H1 (cell line): ENCODE measurements around the gene KRAS. TPM values are rescaled to one million over a fixed set of nuclear protein-coding genes. Genes with fewer than 3 reads are reported as not detected.

Experiments used
- CTCF ChIA-PET: fragments of 300-600 bp; sonication (Branson Sonifier 250); formaldehyde crosslinking; loops from one replicate; lab custom pipeline; 2021; ENCODE audit not compliant: partially characterized antibody; lab: Charles Lee
- POLR2A ChIA-PET: fragments of 300-600 bp; sonication (Branson Sonifier 250); formaldehyde crosslinking; loops from one replicate; lab custom pipeline; 2021; ENCODE audit warnings: inconsistent platforms; ENCODE audit not compliant: partially characterized antibody; lab: Charles Lee
- DNase-seq, 2 experiments: peaks; one replicate each; pipeline versions ENCODE4 v3.0.0 to v3.0.0-alpha.2; 2010 to 2022; ENCODE audit warnings: low spot score in 2 of 2, low read depth in 1 of 2, mixed read lengths in 1 of 2
- FAIRE-seq: peaks from 2 replicates; lab custom pipeline; 2011; peaks lifted over from hg19 to GRCh38; lab: Jason Lieb, UNC
- H2AFZ ChIP-seq: 2 replicates; pipeline ENCODE4 v1.8.1; 2012; ENCODE audit warnings: low read length, inconsistent platforms
- H2AK5ac ChIP-seq: 2 replicates; pipeline ENCODE4 v1.6.1; 2013; ENCODE audit warnings: low read depth, low read length
- H2BK120ac ChIP-seq: replicated peaks from 2 replicates; pipeline ENCODE3; 2013; ENCODE audit warnings: low read depth, low read length, inconsistent platforms
- H2BK12ac ChIP-seq: 2 replicates; pipeline ENCODE4 v1.6.1; 2013; ENCODE audit warnings: low read depth, low read length
- H2BK15ac ChIP-seq: 2 replicates; pipeline ENCODE4 v1.6.1; 2013; ENCODE audit warnings: low read length
- H2BK20ac ChIP-seq: 2 replicates; pipeline ENCODE4 v1.6.1; 2013; ENCODE audit warnings: low read length
- H2BK5ac ChIP-seq: 2 replicates; pipeline ENCODE4 v1.6.1; 2013; ENCODE audit warnings: low read depth, low read length
- H3K14ac ChIP-seq: 2 replicates; pipeline ENCODE4 v1.6.1; 2013; ENCODE audit warnings: inconsistent platforms; ENCODE audit not compliant: insufficient read length
- H3K18ac ChIP-seq: 2 replicates; pipeline ENCODE4 v1.6.1; 2013; ENCODE audit warnings: low read length; ENCODE audit errors: extremely low read depth
- H3K23ac ChIP-seq: 2 replicates; pipeline ENCODE4 v1.6.1; 2013; ENCODE audit warnings: inconsistent platforms; ENCODE audit not compliant: insufficient read length
- H3K23me2 ChIP-seq: 2 replicates; pipeline ENCODE4 v1.6.1; 2013; ENCODE audit warnings: low read depth, low read length
- H3K27ac ChIP-seq: 2 replicates; pipeline ENCODE4 v1.6.1; 2011; ENCODE audit warnings: low read depth, low read length, inconsistent platforms
- H3K27me3 ChIP-seq, 4 experiments: replicated peaks in 1 of 4; 1 replicate in 1 of 4; 2 replicates in 3 of 4; pipeline versions ENCODE4 v1.6.1 to v1.8.1; 2011 to 2013; ENCODE audit warnings: low read length in 3 of 4, mild to moderate bottlenecking in 3 of 4, inconsistent platforms in 2 of 4, mixed read lengths in 2 of 4, moderate library complexity in 1 of 4; ENCODE audit not compliant: control insufficient read depth in 3 of 4, insufficient read depth in 3 of 4; ENCODE audit errors: extremely low read depth in 1 of 4
- H3K36me3 ChIP-seq, 4 experiments: 2 replicates each; pipeline versions ENCODE4 v1.6.1 to v1.8.1; 2011 to 2013; ENCODE audit warnings: mild to moderate bottlenecking in 4 of 4, low read length in 3 of 4, moderate library complexity in 2 of 4, control low read depth in 1 of 4, inconsistent platforms in 1 of 4; ENCODE audit not compliant: insufficient read depth in 4 of 4, control insufficient read depth in 2 of 4
- H3K4ac ChIP-seq: replicated peaks from 2 replicates; pipeline ENCODE3; 2013; ENCODE audit warnings: low read length, low read depth, mixed read lengths, inconsistent platforms; ENCODE audit not compliant: insufficient read length
- H3K4me1 ChIP-seq, 4 experiments: replicated peaks in 1 of 4; 1 replicate in 1 of 4; 2 replicates in 3 of 4; pipeline versions ENCODE4 v1.6.1 to v1.8.1; 2011 to 2013; ENCODE audit warnings: low read length in 3 of 4, inconsistent platforms in 2 of 4, mixed read lengths in 1 of 4; ENCODE audit not compliant: insufficient read depth in 4 of 4, control insufficient read depth in 3 of 4
- H3K4me2 ChIP-seq, 2 experiments: 2 replicates each; pipeline versions ENCODE4 v1.6.1 to v1.8.1; 2011 to 2013; ENCODE audit warnings: low read depth in 2 of 2, low read length in 2 of 2, control low read depth in 1 of 2, inconsistent platforms in 1 of 2, mild to moderate bottlenecking in 1 of 2; ENCODE audit not compliant: insufficient read depth in 1 of 2
- H3K4me3 ChIP-seq, 4 experiments: fragments of 200-600, 300-600 bp in 1 of 4; sonication (generic), shearing (Covaris generic), sonication (Bioruptor Twin) in 1 of 4; 2 replicates each; pipeline versions ENCODE4 v1.5.1 to v1.8.1; 2011 to 2016; ENCODE audit warnings: low read length in 4 of 4, low read depth in 3 of 4, control low read depth in 2 of 4, inconsistent platforms in 2 of 4, mild to moderate bottlenecking in 2 of 4, mixed read lengths in 1 of 4, moderate library complexity in 1 of 4; ENCODE audit not compliant: insufficient read depth in 2 of 4; ENCODE audit errors: extremely low read depth in 1 of 4
- H3K56ac ChIP-seq: replicated peaks from 2 replicates; pipeline ENCODE3; 2013; ENCODE audit warnings: low read depth, mild to moderate bottlenecking, mixed read lengths, low read length, inconsistent platforms; ENCODE audit not compliant: insufficient read length
- H3K79me1 ChIP-seq: 2 replicates; pipeline ENCODE4 v1.6.1; 2013; ENCODE audit warnings: low read depth, low read length, control low read depth
- H3K79me2 ChIP-seq, 2 experiments: 2 replicates each; pipeline versions ENCODE4 v1.6.1 to v1.8.1; 2012 to 2013; ENCODE audit warnings: low read length in 2 of 2, mild to moderate bottlenecking in 2 of 2, inconsistent platforms in 1 of 2; ENCODE audit not compliant: insufficient read depth in 2 of 2, control insufficient read depth in 1 of 2
- H3K9ac ChIP-seq, 4 experiments: replicated peaks in 1 of 4; 1 replicate in 1 of 4; 2 replicates in 3 of 4; pipeline versions ENCODE4 v1.6.1 to v1.8.1; 2011 to 2013; ENCODE audit warnings: low read depth in 3 of 4, low read length in 3 of 4, control low read depth in 2 of 4, mild to moderate bottlenecking in 2 of 4, moderate library complexity in 2 of 4, inconsistent platforms in 1 of 4; ENCODE audit errors: extremely low read depth in 1 of 4
- H3K9me3 ChIP-seq, 2 experiments: 2 replicates each; pipeline versions ENCODE4 v1.6.1 to v1.8.1; 2012 to 2013; ENCODE audit warnings: mild to moderate bottlenecking in 2 of 2, moderate library complexity in 2 of 2, control low read depth in 1 of 2, inconsistent platforms in 1 of 2, low read depth in 1 of 2, low read length in 1 of 2, mixed read lengths in 1 of 2; ENCODE audit not compliant: insufficient read depth in 2 of 2
- H4K20me1 ChIP-seq, 2 experiments: replicated peaks in 1 of 2; 2 replicates each; pipeline versions ENCODE3 to v1.8.1; 2011 to 2013; ENCODE audit warnings: inconsistent platforms in 2 of 2, low read length in 2 of 2, mild to moderate bottlenecking in 1 of 2; ENCODE audit not compliant: insufficient read depth in 2 of 2, control insufficient read depth in 1 of 2
- H4K5ac ChIP-seq: 2 replicates; pipeline ENCODE4 v1.6.1; 2013; ENCODE audit warnings: low read length, low read depth, mixed read lengths, inconsistent platforms; ENCODE audit not compliant: insufficient read length
- H4K8ac ChIP-seq: 2 replicates; pipeline ENCODE4 v1.8.0; 2013; ENCODE audit warnings: mild to moderate bottlenecking, moderate library complexity, low read length, inconsistent platforms; ENCODE audit not compliant: insufficient read depth; ENCODE audit errors: extremely low read depth
- H4K91ac ChIP-seq: replicated peaks from 2 replicates; pipeline ENCODE3; 2013; ENCODE audit warnings: low read length, mixed read lengths, inconsistent platforms; ENCODE audit not compliant: insufficient read length
- CBX5 ChIP-seq: fragments of 300-800, 300-1000 bp; sonication (generic); IDR thresholded peaks from 2 replicates; pipeline ENCODE4 v1.7.1; 2016; ENCODE audit warnings: antibody characterized with exemption, low read length, low read depth
- HDAC6 ChIP-seq: IDR thresholded peaks from one replicate; pipeline ENCODE4 v1.7.1; 2012; ENCODE audit warnings: low read depth, mild to moderate bottlenecking, inconsistent platforms, low read length, moderate library complexity
- JUN ChIP-seq: IDR thresholded peaks from 2 replicates; pipeline ENCODE4 v1.6.1; 2011; ENCODE audit warnings: low read depth, mild to moderate bottlenecking, improper control_type of control experiment, low read length
- KDM4A ChIP-seq: IDR thresholded peaks from one replicate; pipeline ENCODE4 v1.7.1; 2012; ENCODE audit warnings: low read depth, mild to moderate bottlenecking, moderate library complexity, low read length, inconsistent platforms; ENCODE audit not compliant: severe bottlenecking
- KDM5A ChIP-seq: fragments of 200-600 bp; IDR thresholded peaks from 2 replicates; pipeline ENCODE4 v1.7.1; 2012; ENCODE audit warnings: mild to moderate bottlenecking, low read length, inconsistent platforms, mixed read lengths
- MAFK ChIP-seq: IDR thresholded peaks from 2 replicates; pipeline ENCODE4 v1.6.1; 2012; ENCODE audit warnings: low read depth, mild to moderate bottlenecking, improper control_type of control experiment, low read length
- NANOG ChIP-seq: IDR thresholded peaks from 2 replicates; pipeline ENCODE4 v1.6.1; 2011; ENCODE audit warnings: low read length, low read depth, mild to moderate bottlenecking, inconsistent platforms; ENCODE audit not compliant: insufficient read depth, poor library complexity, severe bottlenecking
- POLR2A ChIP-seq, 2 experiments: IDR thresholded peaks; 1 replicate in 1 of 2; 2 replicates in 1 of 2; pipeline ENCODE4 v1.6.1; 2011; ENCODE audit warnings: low read depth in 2 of 2, low read length in 2 of 2, mild to moderate bottlenecking in 2 of 2; ENCODE audit errors: control extremely low read depth in 1 of 2
- SIRT6 ChIP-seq: IDR thresholded peaks from one replicate; pipeline ENCODE4 v1.7.1; 2012; ENCODE audit warnings: low read length, inconsistent platforms
- SP4 ChIP-seq: IDR thresholded peaks from 2 replicates; pipeline ENCODE4 v1.6.1; 2012; ENCODE audit warnings: low read length, inconsistent platforms
- SUZ12 ChIP-seq: fragments of 200-600 bp; sonication (generic); IDR thresholded peaks from 2 replicates; pipeline ENCODE4 v1.6.1; 2012; ENCODE audit warnings: mild to moderate bottlenecking, inconsistent platforms, low read length, moderate library complexity, mixed read lengths
- TEAD4 ChIP-seq: IDR thresholded peaks from 2 replicates; pipeline ENCODE4 v1.6.1; 2012; ENCODE audit warnings: low read depth, low read length, inconsistent platforms, mixed read lengths
- WGBS, 2 experiments: shearing (Covaris generic) in 1 of 2; methylation state at CpG; one replicate each; pipeline versions ENCODE4 v1.1.6 to v1.1.7; 2013 to 2015; ENCODE audit warnings: low lambda C conversion rate in 2 of 2, mixed read lengths in 2 of 2, inconsistent platforms in 1 of 2, low coverage in 1 of 2, missing lambda C conversion rate in 1 of 2; ENCODE audit not compliant: insufficient replicate concordance in 2 of 2, insufficient coverage in 1 of 2, insufficient read length in 1 of 2; ENCODE audit errors: extremely low coverage in 1 of 2, missing lambda C conversion rate in 1 of 2; 5-methylcytosine and 5-hydroxymethylcytosine counted together
- polyA plus RNA-seq, 7 experiments: library from polyadenylated mRNA; depleted of rRNA in 3 of 7; stranded (reverse) in 5 of 7; unstranded in 2 of 7; fragments of >200 nt in 5 of 7; fragments of 200-250 nt in 2 of 7; gene quantifications; 1 replicate in 5 of 7; 2 replicates in 1 of 7; 4 replicates in 1 of 7; pipeline versions ENCODE4 v1.2.1 to v1.2.3, GENCODE V29; 2011 to 2013; ENCODE audit warnings: missing spikeins in 2 of 7, mixed read lengths in 2 of 7
- total RNA-seq: library from RNA; stranded (reverse); fragmentation: NEBNext Ultra II Directional; extraction: Animal tissue kit (Norgen Biotek cat#: 25700); gene quantifications from 2 replicates; pipeline ENCODE4 v1.2.1, GENCODE V29; 2021

KRAS gene
- total and polyA plus RNA-seq, 2 of the 8 experiments (the other 6 are each of a cell fraction or from before 2014, with no cell fraction given): 24.8 to 64.6 TPM

DNA sequence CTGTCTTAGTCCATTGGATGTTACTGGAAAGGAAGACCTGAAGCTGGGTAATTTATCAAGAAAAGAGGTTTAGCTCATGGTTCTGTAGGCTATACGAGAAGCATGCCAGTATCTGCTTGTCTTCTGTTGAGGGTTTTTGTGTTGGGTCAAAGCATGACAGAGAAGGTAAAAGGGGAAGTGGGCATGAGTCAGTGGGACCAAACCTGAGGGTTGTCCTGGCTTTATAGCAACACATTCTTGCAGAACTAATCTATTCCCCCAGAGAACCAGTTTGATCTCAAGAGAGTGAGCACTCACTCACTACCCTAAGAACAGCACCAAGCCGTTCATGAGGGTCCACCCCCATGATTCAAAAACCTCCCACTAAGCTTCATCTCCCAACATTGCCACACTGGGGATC, 19.0 kb upstream of the KRAS start:
- H2AFZ ChIP-seq: no peak overlapping the region
- WGBS, 2 experiments: 73% methylated on average over 2 of the region's 2 CpGs; no CpG with 5 or more reads in 1 of the 2 experiments
- no peak overlapping the region for H2BK120ac ChIP-seq
- no peak overlapping the region for H3K4me2 ChIP-seq
- no peak overlapping the region for H3K23ac ChIP-seq
- CTCF ChIA-PET: interaction anchor here (0.7 kb wide), 1 partner anchor 167 kb away, joined by 3 read pairs; no protein-coding TSS in a partner anchor
- no peaks in the 10 kb centered on the region for H3K79me1 ChIP-seq
- H3K14ac ChIP-seq: no peak overlapping the region
- no peaks in the 10 kb centered on the region for H3K79me2 ChIP-seq
- TF ChIP-seq KDM5A: no peak
- no peak for TF ChIP-seq POLR2A (IDR thresholded peaks at IDR 0.05; ENCODE audit: control extremely low read depth in 1 of 2, low read depth in 2 of 2, low read length in 2 of 2)
- no peak for TF ChIP-seq CBX5
- TF ChIP-seq NANOG: no peak
- TF ChIP-seq SP4: no peak
- no peak for TF ChIP-seq TEAD4
- no peak for TF ChIP-seq HDAC6
- TF ChIP-seq MAFK: no peak
- TF ChIP-seq SUZ12: no peak
- TF ChIP-seq SIRT6: no peak
- no peak for TF ChIP-seq KDM4A
- TF ChIP-seq JUN: no peak
- no peaks in the 10 kb centered on the region for H3K9me3 ChIP-seq
- no peak overlapping the region for H2BK5ac ChIP-seq
- H3K4ac ChIP-seq: no peak overlapping the region
- no peak overlapping the region for H3K4me3 ChIP-seq
- no peak for DNase-seq
- H3K56ac ChIP-seq: no peak overlapping the region
- H4K8ac ChIP-seq: no peak overlapping the region
- H3K27ac ChIP-seq: no peak overlapping the region
- no peaks in the 10 kb centered on the region for H4K20me1 ChIP-seq
- H4K91ac ChIP-seq: no peak overlapping the region
- H3K23me2 ChIP-seq: no peaks in the 10 kb centered on the region
- H4K5ac ChIP-seq: no peak overlapping the region
- H2BK15ac ChIP-seq: no peak overlapping the region
- FAIRE-seq: no peak
- H2BK12ac ChIP-seq: no peak overlapping the region
- POLR2A ChIA-PET: no interaction called here
- no peak overlapping the region for H2BK20ac ChIP-seq
- H3K9ac ChIP-seq: no peak overlapping the region
- no peaks in the 10 kb centered on the region for H3K36me3 ChIP-seq
- H3K18ac ChIP-seq: no peak overlapping the region
- H2AK5ac ChIP-seq: no peak overlapping the region
- no peaks in the 10 kb centered on the region for H3K27me3 ChIP-seq
- peaks cover 0 to 3% (median 2%) of the 10 kb centered on the region in 4 experiments; a peak in 4 of 7 replicates for H3K4me1 ChIP-seq
